DND-41 (cell line): ENCODE measurements around the gene LCT.

ENCODE experiments used
- ATAC-seq: fragments of 200-7000 bp; cut with Tn5 transposase; 3 replicates; pipeline ENCODE4 v1.9.1; 2021; ENCODE audit warnings: low read depth; ENCODE audit not compliant: insufficient read depth
- DNase-seq: peaks from one replicate; pipeline ENCODE4 v3.0.0-alpha.2; 2020
- H2AFZ ChIP-seq: 2 replicates; pipeline ENCODE4 v1.6.0; 2012; ENCODE audit warnings: low read depth, low read length
- H3K27ac ChIP-seq: 2 replicates; pipeline ENCODE4 v1.5.1; 2012; ENCODE audit warnings: low read length, inconsistent platforms
- H3K27me3 ChIP-seq: fragments of 200-600 bp; sonication (generic); 2 replicates; pipeline ENCODE4 v1.6.0; 2012; ENCODE audit warnings: low read length, mild to moderate bottlenecking, inconsistent platforms; ENCODE audit not compliant: insufficient read depth, poor library complexity
- H3K36me3 ChIP-seq: 2 replicates; pipeline ENCODE4 v1.5.1; 2012; ENCODE audit warnings: low read length, inconsistent platforms; ENCODE audit not compliant: insufficient read depth
- H3K4me1 ChIP-seq: 2 replicates; pipeline ENCODE4 v1.5.1; 2012; ENCODE audit warnings: mild to moderate bottlenecking, low read length; ENCODE audit not compliant: insufficient read depth
- H3K4me2 ChIP-seq: 2 replicates; pipeline ENCODE4 v1.6.0; 2012; ENCODE audit warnings: mild to moderate bottlenecking, moderate library complexity, low read length, inconsistent platforms; ENCODE audit not compliant: insufficient read depth
- H3K4me3 ChIP-seq, 2 experiments: fragments of 200-600 bp in 1 of 2; shearing (Covaris generic) in 1 of 2; 2 replicates each; pipeline ENCODE4 v1.5.1; 2012 to 2016; ENCODE audit warnings: inconsistent platforms in 2 of 2, low read length in 2 of 2, mild to moderate bottlenecking in 2 of 2, low read depth in 1 of 2, moderate library complexity in 1 of 2
- H3K79me2 ChIP-seq: 2 replicates; pipeline ENCODE4 v1.6.0; 2012; ENCODE audit warnings: low read length, inconsistent platforms; ENCODE audit not compliant: insufficient read depth
- H3K9ac ChIP-seq: 2 replicates; pipeline ENCODE4 v1.6.0; 2012; ENCODE audit warnings: low read depth, mild to moderate bottlenecking, inconsistent platforms, low read length, moderate library complexity
- H3K9me3 ChIP-seq: 2 replicates; pipeline ENCODE4 v1.5.1; 2012; ENCODE audit warnings: low read length, moderate library complexity, mild to moderate bottlenecking, inconsistent platforms; ENCODE audit not compliant: insufficient read depth, severe bottlenecking
- H4K20me1 ChIP-seq: 2 replicates; pipeline ENCODE4 v1.6.0; 2012; ENCODE audit warnings: low read length; ENCODE audit not compliant: insufficient read depth
- CTCF ChIP-seq: IDR thresholded peaks from 2 replicates; pipeline ENCODE4 v1.5.1; 2012; ENCODE audit warnings: borderline replicate concordance, low read length, moderate library complexity, mild to moderate bottlenecking; ENCODE audit not compliant: poor library complexity, severe bottlenecking; ENCODE audit errors: extremely low read depth
- EZH2 ChIP-seq: IDR thresholded peaks from 3 replicates; pipeline ENCODE4 v1.6.1; 2012; ENCODE audit warnings: borderline replicate concordance, low read depth, mild to moderate bottlenecking, moderate library complexity, low read length, inconsistent platforms; ENCODE audit not compliant: severe bottlenecking

LCT gene

DNA sequence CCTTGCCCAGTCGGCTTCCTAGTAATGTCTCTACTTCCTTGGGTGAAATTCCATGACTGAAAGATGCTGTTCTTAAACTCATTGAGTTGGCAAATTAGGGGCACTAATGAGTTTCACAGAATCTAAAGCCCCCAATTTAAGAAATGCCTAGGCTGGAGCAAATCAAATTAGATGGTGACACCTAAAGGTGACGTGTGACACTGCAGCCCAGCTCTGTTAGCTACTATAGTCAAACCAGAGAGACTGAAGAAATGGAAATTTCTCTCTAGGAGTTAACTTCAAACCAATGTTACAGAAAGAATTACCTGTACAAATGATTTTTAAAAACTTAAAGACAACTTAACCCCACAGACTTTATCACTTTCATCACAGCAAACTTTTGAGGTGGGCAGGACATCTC lies 37.2 kb downstream of the LCT start:
- no peaks in the 10 kb centered on the region for H3K79me2 ChIP-seq
- H3K4me2 ChIP-seq: no peak overlapping the region
- no peaks in the 10 kb centered on the region for H3K27me3 ChIP-seq
- H3K9me3 ChIP-seq: peaks cover 10% of the 10 kb centered on the region
- H3K27ac ChIP-seq: no peak overlapping the region
- H3K4me1 ChIP-seq: peaks cover 6% of the 10 kb centered on the region
- no peak overlapping the region for H2AFZ ChIP-seq
- no peaks in the 10 kb centered on the region for H3K36me3 ChIP-seq
- H3K4me3 ChIP-seq: no peak overlapping the region
- ATAC-seq (no peak), DNase-seq (no peak)
- H4K20me1 ChIP-seq: no peaks in the 10 kb centered on the region
- H3K9ac ChIP-seq: no peak overlapping the region
- TF ChIP-seq CTCF (peak; percentile 56), EZH2 (no peak)

- H3K9me3 ChIP-seq: peaks cover 10% of the 10 kb centered on the region
- no peaks in the 10 kb centered on the region for H4K20me1 ChIP-seq
- no peak for ATAC-seq
- 0 out of 2 replicates have a peak, but pooled peaks cover 2% of the 10 kb centered on the region for H3K79me2 ChIP-seq
- H3K36me3 ChIP-seq: no peaks in the 10 kb centered on the region
- no peak overlapping the region for H3K4me2 ChIP-seq
- TF ChIP-seq EZH2: no peak
- TF ChIP-seq CTCF: peak; percentile 49
- peaks cover 16% of the 10 kb centered on the region for H3K4me1 ChIP-seq
- DNase-seq: no peak
- no peak overlapping the region for H3K9ac ChIP-seq
- H3K27ac ChIP-seq: no peak overlapping the region
- H3K27me3 ChIP-seq: no peaks in the 10 kb centered on the region
- no peak overlapping the region; the same call in 1 of the 2 replicates for H2AFZ ChIP-seq
- no peak overlapping the region for H3K4me3 ChIP-seq
Observed at GRCh38 chr2:135798762-135799161, 38.2 kb downstream of the LCT start.

DNA sequence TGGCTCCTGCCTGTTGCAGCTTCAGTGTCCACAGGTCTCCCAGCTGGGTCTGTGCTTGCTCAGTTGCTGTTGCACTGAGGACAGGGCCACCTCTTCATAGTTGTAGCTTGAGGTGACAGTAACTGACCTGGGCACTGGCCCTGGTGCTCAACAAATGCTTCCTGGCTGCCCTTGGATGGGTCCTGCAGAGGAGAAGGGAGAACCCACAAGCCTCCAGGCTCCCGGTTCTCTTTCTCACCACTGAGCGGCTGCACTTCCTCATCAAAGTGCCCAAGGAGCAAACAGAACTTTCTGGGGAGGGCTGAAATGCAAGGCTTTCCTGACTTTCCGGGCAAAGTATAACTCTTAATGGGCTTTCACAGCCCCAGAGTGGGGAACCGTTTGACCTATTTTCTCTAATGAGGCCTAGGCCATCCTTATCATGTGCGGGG lies 38.7 kb downstream of the LCT start:
- Histone ChIP-seq H3K4me2 (no peak overlapping the region), H3K9ac (no peak overlapping the region), H3K27ac (peak overlapping the region; percentile 46; the same call in 1 of the 2 replicates), H3K79me2 (0 out of 2 replicates have a peak, but pooled peaks cover 2% of the 10 kb centered on the region), H3K4me3 (no peak overlapping the region), H3K36me3 (no peaks in the 10 kb centered on the region), H3K4me1 (peaks cover 21% of the 10 kb centered on the region), H4K20me1 (no peaks in the 10 kb centered on the region), H3K9me3 (peaks cover 10% of the 10 kb centered on the region), H2AFZ (peak overlapping the region; percentile 8; the same call in 1 of the 2 replicates), H3K27me3 (no peaks in the 10 kb centered on the region)
- no peak for DNase-seq
- ATAC-seq: no peak
- TF ChIP-seq EZH2 (no peak), CTCF (no peak)
